Fibroblast of pulmonary artery (primary cell): ENCODE measurements around the gene TCFL5.

ENCODE experiments used
- DNase-seq: peaks from one replicate; pipeline ENCODE4 v3.0.0-alpha.2; 2010; ENCODE audit warnings: low read depth
- H3K4me3 ChIP-seq: replicated peaks from 2 replicates; pipeline ENCODE4 v1.5.1; 2011; ENCODE audit warnings: low read depth, mild to moderate bottlenecking, control low read depth, low read length, moderate library complexity
- CTCF ChIP-seq: IDR thresholded peaks from 2 replicates; pipeline ENCODE4 v1.5.1; 2011; ENCODE audit warnings: mild to moderate bottlenecking, control low read depth, low read length, inconsistent platforms; ENCODE audit errors: missing control alignments

Gene TCFL5

GRCh38 chr20:62820962-62821725 is 40.5 kb downstream of the TCFL5 start:
- DNase-seq, result no peak
- no peak for TF ChIP-seq CTCF
- H3K4me3 ChIP-seq, result no peak overlapping the region

- H3K4me3 ChIP-seq, result no peak overlapping the region
- no peak for TF ChIP-seq CTCF
- no peak for DNase-seq
These were observed 41.2 kb downstream of the TCFL5 start for GRCh38 chr20:62820208-62820961.

GRCh38 chr20:62819494-62820174 is 42.0 kb downstream of the TCFL5 start:
- H3K4me3 ChIP-seq, result no peak overlapping the region
- peak; percentile 56 for DNase-seq
- no peak for TF ChIP-seq CTCF

GRCh38 chr20:62818592-62819493 is 42.8 kb downstream of the TCFL5 start:
- peak; percentile 70 for DNase-seq
- H3K4me3 ChIP-seq, result no peak overlapping the region
- no peak for TF ChIP-seq CTCF

GRCh38 chr20:62817975-62818591 is 43.5 kb downstream of the TCFL5 start:
- H3K4me3 ChIP-seq, result no peak overlapping the region
- TF ChIP-seq CTCF, result no peak
- no peak for DNase-seq
